OCI-LY3 (cell line): ENCODE results near the gene ZKSCAN1.
A peak's percentile ranks its signal among the peaks of the same experiment; 100 is the strongest.

Experiments
- H2AFZ ChIP-seq: fragments of 200-600, 300-600 bp; shearing (Covaris generic); 2 replicates; pipeline ENCODE4 v1.6.0; 2014; ENCODE audit warnings: antibody characterized with exemption, low read depth, low read length
- H3K27ac ChIP-seq: fragments of 200-600, 300-600 bp; sonication (generic); 2 replicates; pipeline ENCODE4 v1.5.1; 2014; ENCODE audit warnings: mild to moderate bottlenecking, low read length, moderate library complexity, mixed read lengths
- H3K27me3 ChIP-seq: fragments of 200-600, 300-600 bp; sonication (generic); 2 replicates; pipeline ENCODE4 v1.6.1; 2014; ENCODE audit warnings: low read depth, low read length, mixed read lengths
- H3K36me3 ChIP-seq: fragments of 200-600, 300-600 bp; sonication (generic); replicated peaks from 2 replicates; pipeline ENCODE3; 2014; ENCODE audit warnings: low read depth, low read length, mixed read lengths
- H3K4me1 ChIP-seq: fragments of 300-600, 200-600 bp; sonication (generic); 2 replicates; pipeline ENCODE4 v1.6.1; 2014; ENCODE audit warnings: low read length, mixed read lengths
- H3K4me2 ChIP-seq: fragments of 200-600, 300-600 bp; sonication (generic); 2 replicates; pipeline ENCODE4 v1.6.1; 2014; ENCODE audit warnings: low read length, mixed read lengths
- H3K4me3 ChIP-seq: fragments of 300-600, 200-600 bp; sonication (generic); 2 replicates; pipeline ENCODE4 v1.5.1; 2014; ENCODE audit warnings: antibody characterized with exemption, mild to moderate bottlenecking, low read length, moderate library complexity
- H3K79me2 ChIP-seq: fragments of 300-600, 200-600 bp; shearing (Covaris generic); 2 replicates; pipeline ENCODE4 v1.6.1; 2014; ENCODE audit warnings: mild to moderate bottlenecking, low read length, mixed read lengths
- H3K9ac ChIP-seq: fragments of 300-600, 200-600 bp; shearing (Covaris generic); 2 replicates; pipeline ENCODE4 v1.6.0; 2014; ENCODE audit warnings: mild to moderate bottlenecking, low read length, moderate library complexity
- H3K9me3 ChIP-seq: fragments of 200-600, 300-600 bp; shearing (Covaris generic); 2 replicates; pipeline ENCODE4 v1.6.1; 2014; ENCODE audit warnings: low read length, mixed read lengths; ENCODE audit not compliant: insufficient read depth
- H4K20me1 ChIP-seq: fragments of 200-600, 300-600 bp; sonication (generic); 2 replicates; pipeline ENCODE4 v1.6.1; 2016; ENCODE audit warnings: low read length, mixed read lengths; ENCODE audit not compliant: insufficient read depth
- EZH2phosphoT487 ChIP-seq: fragments of 200-600 bp; shearing (Covaris generic); IDR thresholded peaks from 2 replicates; pipeline ENCODE4 v1.6.1; 2018; ENCODE audit warnings: antibody characterized with exemption, mixed run types, low read depth
- TF ChIP-seq, protein P1 (sequence below): fragments of 200-600, 300-600 bp; sonication (generic); IDR thresholded peaks from 2 replicates; pipeline ENCODE4 v1.5.1; 2014; ENCODE audit warnings: antibody characterized with exemption, low read length, low read depth

The ZKSCAN1 gene

GRCh38 chr7:100088621-100089457, 73.4 kb downstream of the ZKSCAN1 start, which contains the start of gene COPS6:
Gene COPS6 (plus strand): TSS chr7:100088969. CDS start chr7:100088991, 22 bp downstream.
- no peak for TF ChIP-seq EZH2phosphoT487
- TF ChIP-seq, protein P1, sequence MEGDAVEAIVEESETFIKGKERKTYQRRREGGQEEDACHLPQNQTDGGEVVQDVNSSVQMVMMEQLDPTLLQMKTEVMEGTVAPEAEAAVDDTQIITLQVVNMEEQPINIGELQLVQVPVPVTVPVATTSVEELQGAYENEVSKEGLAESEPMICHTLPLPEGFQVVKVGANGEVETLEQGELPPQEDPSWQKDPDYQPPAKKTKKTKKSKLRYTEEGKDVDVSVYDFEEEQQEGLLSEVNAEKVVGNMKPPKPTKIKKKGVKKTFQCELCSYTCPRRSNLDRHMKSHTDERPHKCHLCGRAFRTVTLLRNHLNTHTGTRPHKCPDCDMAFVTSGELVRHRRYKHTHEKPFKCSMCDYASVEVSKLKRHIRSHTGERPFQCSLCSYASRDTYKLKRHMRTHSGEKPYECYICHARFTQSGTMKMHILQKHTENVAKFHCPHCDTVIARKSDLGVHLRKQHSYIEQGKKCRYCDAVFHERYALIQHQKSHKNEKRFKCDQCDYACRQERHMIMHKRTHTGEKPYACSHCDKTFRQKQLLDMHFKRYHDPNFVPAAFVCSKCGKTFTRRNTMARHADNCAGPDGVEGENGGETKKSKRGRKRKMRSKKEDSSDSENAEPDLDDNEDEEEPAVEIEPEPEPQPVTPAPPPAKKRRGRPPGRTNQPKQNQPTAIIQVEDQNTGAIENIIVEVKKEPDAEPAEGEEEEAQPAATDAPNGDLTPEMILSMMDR = no peak
- H4K20me1 ChIP-seq = peaks cover 6% of the 10 kb centered on the region; the same call in 1 of the 2 replicates
- H3K27ac ChIP-seq = peak within 1 kb of the TSS; percentile 55
- peak within 1 kb of the TSS; percentile 65; the same call in 1 of the 2 replicates for H2AFZ ChIP-seq
- H3K4me3 ChIP-seq = peak within 1 kb of the TSS; percentile 90
- peaks cover 30% of the 10 kb centered on the region for H3K36me3 ChIP-seq
- H3K4me2 ChIP-seq = peak within 1 kb of the TSS; percentile 93
- peaks cover 11% of the 10 kb centered on the region for H3K4me1 ChIP-seq
- H3K27me3 ChIP-seq = peaks cover 12% of the 10 kb centered on the region; the same call in 1 of the 2 replicates
- H3K9me3 ChIP-seq = no peaks in the 10 kb centered on the region
- H3K79me2 ChIP-seq = peaks cover 9% of the 10 kb centered on the region
- peak within 1 kb of the TSS; percentile 85 for H3K9ac ChIP-seq

- peak overlapping the region; percentile 85 for H3K9ac ChIP-seq
- H3K27ac ChIP-seq = peak overlapping the region; percentile 55
- TF ChIP-seq, protein P1 = no peak
- TF ChIP-seq EZH2phosphoT487 = no peak
- no peaks in the 10 kb centered on the region for H3K9me3 ChIP-seq
- H4K20me1 ChIP-seq = peaks cover 6% of the 10 kb centered on the region
- peaks cover 9% of the 10 kb centered on the region for H3K79me2 ChIP-seq
- H3K4me2 ChIP-seq = peak overlapping the region; percentile 93
- peaks cover 11% of the 10 kb centered on the region for H3K4me1 ChIP-seq
- peaks cover 8% of the 10 kb centered on the region; the same call in 1 of the 2 replicates for H3K27me3 ChIP-seq
- peaks cover 38% of the 10 kb centered on the region for H3K36me3 ChIP-seq
- H2AFZ ChIP-seq = no peak overlapping the region
- peak overlapping the region; percentile 90 for H3K4me3 ChIP-seq
These were observed 74.2 kb downstream of the ZKSCAN1 start for GRCh38 chr7:100089458-100090196.

DNA sequence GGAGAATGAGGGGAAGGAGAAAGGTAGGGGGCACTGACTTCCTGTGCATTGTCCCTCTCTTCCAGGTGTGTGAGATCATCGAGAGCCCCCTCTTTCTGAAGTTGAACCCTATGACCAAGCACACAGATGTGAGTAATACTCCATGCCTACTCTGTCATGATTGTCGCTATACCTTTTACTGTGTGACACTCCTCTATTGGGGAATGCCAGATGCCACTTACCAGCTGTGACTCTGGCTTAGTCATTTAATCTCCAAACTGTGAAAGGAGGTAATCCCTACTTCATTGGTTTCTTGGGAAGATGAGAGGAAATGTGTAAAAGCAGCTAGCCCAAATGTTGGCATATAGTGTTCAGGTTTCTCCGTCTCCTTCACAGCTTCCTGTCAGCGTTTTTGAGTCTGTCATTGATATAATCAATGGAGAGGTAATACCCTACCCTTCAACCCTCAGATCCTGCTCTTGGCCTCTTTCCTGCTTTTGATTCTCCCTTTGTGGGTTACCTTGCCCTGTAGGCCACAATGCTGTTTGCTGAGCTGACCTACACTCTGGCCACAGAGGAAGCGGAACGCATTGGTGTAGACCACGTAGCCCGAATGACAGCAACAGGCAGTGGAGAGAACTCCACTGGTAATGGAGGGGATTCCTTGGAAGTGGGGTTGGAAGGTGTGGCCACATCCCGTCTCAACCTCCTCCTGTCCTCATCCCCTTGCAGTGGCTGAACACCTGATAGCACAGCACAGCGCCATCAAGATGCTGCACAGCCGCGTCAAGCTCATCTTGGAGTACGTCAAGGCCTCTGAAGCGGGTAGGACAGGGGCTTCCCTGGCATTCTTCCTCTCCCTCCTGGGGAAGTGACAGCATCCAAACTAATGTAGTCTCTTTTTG, 75.4 kb downstream of the ZKSCAN1 start:
- H3K4me3 ChIP-seq = no peak overlapping the region
- H3K4me2 ChIP-seq = no peak overlapping the region
- peaks cover 12% of the 10 kb centered on the region for H4K20me1 ChIP-seq
- no peak overlapping the region for H2AFZ ChIP-seq
- H3K36me3 ChIP-seq = peaks cover 50% of the 10 kb centered on the region
- H3K79me2 ChIP-seq = peaks cover 12% of the 10 kb centered on the region
- no peak overlapping the region for H3K9ac ChIP-seq
- TF ChIP-seq, protein P1 = no peak
- no peak for TF ChIP-seq EZH2phosphoT487
- H3K4me1 ChIP-seq = peaks cover 11% of the 10 kb centered on the region
- H3K9me3 ChIP-seq = no peaks in the 10 kb centered on the region
- H3K27ac ChIP-seq = no peak overlapping the region
- H3K27me3 ChIP-seq = peaks cover under 1% of the 10 kb centered on the region; the same call in 1 of the 2 replicates
